Psoas muscle (tissue), 8 donors: ENCODE measurements around the gene FAM117B. TPM values are rescaled to one million over a fixed set of nuclear protein-coding genes. Genes with fewer than 3 reads are reported as not detected.

Experiments used
- ATAC-seq, 4 donors: fragments of 200-7000 bp; cut with Tn5 transposase; one replicate each; pipeline ENCODE4 v1.9.1; 2020; ENCODE audit warnings: moderate library complexity in 3 of 4, mild to moderate bottlenecking in 2 of 4
- DNase-seq, 2 donors: peaks; one replicate each; pipeline ENCODE4 v3.0.0-alpha.2; 2020
- H3K27ac ChIP-seq: fragments of 200-600 bp; one replicate; pipeline ENCODE4 v1.8.0; 2022
- H3K27me3 ChIP-seq, 3 donors: fragments of 200-600 bp in 1 of 3; one replicate each; pipeline versions ENCODE4 v1.6.1 to v1.8.0; 2013 to 2022; ENCODE audit warnings: low read length in 2 of 3, mild to moderate bottlenecking in 2 of 3, moderate library complexity in 1 of 3; ENCODE audit not compliant: insufficient read depth in 3 of 3
- H3K36me3 ChIP-seq, 2 donors: fragments of 200-600 bp in 1 of 2; one replicate each; pipeline versions ENCODE4 v1.6.1 to v1.8.0; 2013 to 2022; ENCODE audit warnings: low read depth in 1 of 2, mild to moderate bottlenecking in 1 of 2, moderate library complexity in 1 of 2; ENCODE audit not compliant: insufficient read depth in 1 of 2
- H3K4me1 ChIP-seq: fragments of 200-600 bp; one replicate; pipeline ENCODE4 v1.8.0; 2022
- H3K4me3 ChIP-seq: fragments of 200-600 bp; one replicate; pipeline ENCODE4 v1.8.0; 2022; ENCODE audit warnings: mild to moderate bottlenecking
- H3K9me3 ChIP-seq: fragments of 200-600 bp; one replicate; pipeline ENCODE4 v1.8.0; 2022
- WGBS, 3 donors: extraction: QIAGEN DNeasy Blood & Tissue Kit; methylation state at CpG; one replicate each; pipeline versions ENCODE4 v1.1.6 to v1.1.7; 2013; 5-methylcytosine and 5-hydroxymethylcytosine counted together
- intact Hi-C, 2 donors: fragments of 100-400 bp; cut with DNase I; formaldehyde crosslinking; loops; one replicate each; pipeline versions ENCODE4 v1.11.0 to v1.14.2; 2022
- polyA plus RNA-seq, 3 donors: library from polyadenylated mRNA; stranded (reverse); fragments of 200-250 nt; gene quantifications; one replicate each; pipeline ENCODE4 v1.2.3, GENCODE V29; 2013
- total RNA-seq, 4 donors: library from RNA; stranded (reverse); fragmentation: NEBNext Ultra II Directional in 2 of 4; extraction: Animal tissue kit (Norgen Biotek cat#: 25700) in 2 of 4; gene quantifications; one replicate each; pipeline versions ENCODE4 v1.2.1 to v1.2.4, GENCODE V29; 2021 to 2023
- TF ChIP-seq, protein P1 (sequence below): fragments of 200-600 bp; IDR thresholded peaks from one replicate; pipeline ENCODE4 v1.8.0; 2022; ENCODE audit warnings: antibody characterized with exemption
- donor health status: healthy with polysubstance abuse.
- donor health status: DM: no; HTN: no; CAD: no; lungs with moderate emphysema.
- donor health status: Bipolar disorder and iron deficiency.
- donor health status: healthy.
- donor health status: DM: yes; HTN: yes; CAD: no.
- donor health status: DM: no; HTN: no; CAD: no.
- donor health status: DM: no; HTN: no; CAD: no.
- donor health status: DM: yes; HTN: yes; CAD: no.

FAM117B gene
- total and polyA plus RNA-seq, 7 donors = 0.31 to 2.4 (median 0.75) TPM

DNA sequence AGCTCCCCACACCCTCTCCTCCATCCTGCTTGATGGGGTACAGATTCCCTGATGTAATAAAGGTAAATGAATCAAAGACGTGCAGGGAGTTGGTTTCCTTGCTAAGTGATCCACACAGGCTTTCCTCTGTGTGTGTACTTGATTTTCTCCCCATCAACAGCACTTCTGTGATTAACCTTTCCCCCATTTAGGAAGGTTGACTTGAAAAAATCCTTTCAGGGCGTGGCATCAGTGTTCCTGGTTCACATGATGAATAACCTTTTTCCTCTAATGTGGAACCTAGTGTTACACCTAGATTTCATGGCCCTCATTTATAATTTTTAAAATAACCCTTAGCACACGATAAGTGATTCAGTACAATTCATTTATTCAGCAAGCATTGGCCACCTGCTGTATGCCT lies 121.8 kb downstream of the FAM117B start:
- Histone ChIP-seq H3K4me3 (no peak overlapping the region), H3K27ac (no peak overlapping the region), H3K4me1 (no peaks in the 10 kb centered on the region), H3K36me3 (peaks cover 2 to 35% of the 10 kb centered on the region in 2 donors), H3K27me3 (no peaks in the 10 kb centered on the region), H3K9me3 (no peaks in the 10 kb centered on the region)
- WGBS, 3 donors = 92 to 95% (median 94%) methylated on average over 3 of the region's 3 CpGs
- DNase-seq (no peak), ATAC-seq (no peak)
- TF ChIP-seq, protein P1, sequence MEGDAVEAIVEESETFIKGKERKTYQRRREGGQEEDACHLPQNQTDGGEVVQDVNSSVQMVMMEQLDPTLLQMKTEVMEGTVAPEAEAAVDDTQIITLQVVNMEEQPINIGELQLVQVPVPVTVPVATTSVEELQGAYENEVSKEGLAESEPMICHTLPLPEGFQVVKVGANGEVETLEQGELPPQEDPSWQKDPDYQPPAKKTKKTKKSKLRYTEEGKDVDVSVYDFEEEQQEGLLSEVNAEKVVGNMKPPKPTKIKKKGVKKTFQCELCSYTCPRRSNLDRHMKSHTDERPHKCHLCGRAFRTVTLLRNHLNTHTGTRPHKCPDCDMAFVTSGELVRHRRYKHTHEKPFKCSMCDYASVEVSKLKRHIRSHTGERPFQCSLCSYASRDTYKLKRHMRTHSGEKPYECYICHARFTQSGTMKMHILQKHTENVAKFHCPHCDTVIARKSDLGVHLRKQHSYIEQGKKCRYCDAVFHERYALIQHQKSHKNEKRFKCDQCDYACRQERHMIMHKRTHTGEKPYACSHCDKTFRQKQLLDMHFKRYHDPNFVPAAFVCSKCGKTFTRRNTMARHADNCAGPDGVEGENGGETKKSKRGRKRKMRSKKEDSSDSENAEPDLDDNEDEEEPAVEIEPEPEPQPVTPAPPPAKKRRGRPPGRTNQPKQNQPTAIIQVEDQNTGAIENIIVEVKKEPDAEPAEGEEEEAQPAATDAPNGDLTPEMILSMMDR = no peak
- intact Hi-C loops = no loop called here

DNA sequence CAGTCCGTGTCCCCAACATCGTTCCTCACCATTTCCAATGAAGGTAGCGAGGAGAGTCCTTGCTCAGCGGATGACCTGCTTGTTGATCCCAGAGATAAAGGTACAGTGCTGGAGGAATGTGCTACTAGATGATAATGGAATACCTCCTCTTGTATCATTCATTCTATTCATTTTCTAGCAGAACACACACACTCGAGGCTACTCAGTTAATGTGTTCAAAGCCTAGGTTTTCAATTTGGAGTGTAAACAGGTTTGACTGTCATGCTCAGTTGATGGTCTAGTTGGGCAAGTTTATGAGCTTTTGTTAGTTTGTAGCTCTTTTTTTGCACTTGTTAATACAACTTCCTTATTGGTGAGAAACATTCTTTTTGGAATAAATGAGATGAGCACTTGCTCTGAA lies 122.6 kb downstream of the FAM117B start:
- DNase-seq = no peak
- Histone ChIP-seq H3K36me3 (peaks cover 2 to 38% of the 10 kb centered on the region in 2 donors), H3K27me3 (no peaks in the 10 kb centered on the region), H3K4me3 (no peak overlapping the region), H3K4me1 (no peaks in the 10 kb centered on the region), H3K9me3 (no peaks in the 10 kb centered on the region), H3K27ac (no peak overlapping the region)
- intact Hi-C loops = no loop called here
- WGBS, 3 donors = 91 to 99% (median 96%) methylated on average over 5 of the region's 5 CpGs
- TF ChIP-seq, protein P1 = no peak
- no peak for ATAC-seq

- ATAC-seq = no peak
- 83 to 84% (median 83%) methylated on average over 4 of the region's 4 CpGs for WGBS, 3 donors
These were observed 123.4 kb downstream of the FAM117B start for GRCh38 chr2:202758128-202758527.

DNA sequence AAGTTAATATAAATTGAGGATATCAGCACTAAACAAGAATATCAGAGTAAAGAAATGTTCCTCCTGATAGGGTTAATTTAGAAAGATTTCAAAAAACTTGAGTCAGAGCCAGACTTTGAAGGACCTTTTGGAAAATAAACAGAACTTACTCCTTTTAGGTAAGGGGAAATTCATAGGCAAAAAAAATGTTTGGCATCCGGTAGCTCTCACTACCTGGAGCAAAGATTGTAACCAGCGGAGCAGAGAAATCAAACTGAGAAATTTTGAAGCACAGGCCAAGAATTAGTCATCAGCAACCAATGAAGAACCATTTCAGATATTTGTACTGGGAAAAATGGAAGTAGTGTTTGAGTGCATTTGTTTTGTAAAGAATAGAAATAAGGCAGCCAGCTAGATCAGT lies 123.8 kb downstream of the FAM117B start:
- TF ChIP-seq, protein P1 = no peak
- intact Hi-C loops = no loop called here
- no peak for ATAC-seq
- H3K9me3 ChIP-seq = no peaks in the 10 kb centered on the region
- peaks cover 2 to 38% of the 10 kb centered on the region in 2 donors for H3K36me3 ChIP-seq
- H3K4me3 ChIP-seq = no peak overlapping the region
- 92 to 95% (median 94%) methylated on average over 2 of the region's 2 CpGs for WGBS, 3 donors
- H3K27ac ChIP-seq = no peak overlapping the region
- H3K4me1 ChIP-seq = no peaks in the 10 kb centered on the region
- H3K27me3 ChIP-seq = no peaks in the 10 kb centered on the region
- DNase-seq = no peak

More at GRCh38 chr2:202758128-202758527, 123.4 kb downstream of the FAM117B start:
- TF ChIP-seq, protein P1 = no peak
- no peak for DNase-seq
- Histone ChIP-seq H3K4me1 (no peaks in the 10 kb centered on the region), H3K27me3 (no peaks in the 10 kb centered on the region), H3K27ac (no peak overlapping the region), H3K36me3 (peaks cover 2 to 38% of the 10 kb centered on the region in 2 donors), H3K9me3 (no peaks in the 10 kb centered on the region), H3K4me3 (no peak overlapping the region)
- intact Hi-C loops = no loop called here

DNA sequence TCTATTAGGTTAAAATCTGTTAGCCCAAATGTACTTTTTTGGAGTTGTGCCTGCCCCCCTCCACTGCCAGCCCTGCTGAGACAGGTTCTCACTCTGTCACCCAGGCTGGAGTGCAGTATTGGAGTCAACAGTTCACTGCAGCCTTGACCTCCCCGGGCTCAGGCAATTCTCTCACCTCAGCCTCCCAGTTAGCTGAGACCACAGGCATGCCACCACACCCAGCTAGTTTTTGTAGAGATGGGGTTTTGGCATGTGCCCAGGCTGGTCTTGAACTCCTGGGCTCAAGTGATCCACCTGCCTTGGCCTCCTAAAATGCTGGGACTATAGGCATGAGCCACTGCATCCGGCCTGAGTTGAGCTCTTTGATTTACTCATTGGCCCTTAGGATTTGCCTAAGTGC lies 126.1 kb downstream of the FAM117B start:
- WGBS, 3 donors = 93 to 98% (median 96%) methylated on average over 2 of the region's 2 CpGs
- ATAC-seq (no peak), DNase-seq (no peak)
- Histone ChIP-seq H3K27me3 (no peaks in the 10 kb centered on the region), H3K9me3 (no peaks in the 10 kb centered on the region), H3K27ac (no peak overlapping the region), H3K36me3 (peaks cover 2 to 38% of the 10 kb centered on the region in 2 donors), H3K4me1 (no peaks in the 10 kb centered on the region), H3K4me3 (no peak overlapping the region)
- intact Hi-C loops = no loop called here
- TF ChIP-seq, protein P1 = no peak
